BE2C (cell line): ENCODE measurements around the gene TNFRSF8.

Experiments
- DNase-seq: peaks from one replicate; pipeline ENCODE4 v3.0.0-alpha.2; 2020
- H3K27me3 ChIP-seq: fragments of 250-450 bp; sonication (Bioruptor Pico); 2 replicates; pipeline ENCODE4 v1.5.1; 2020; ENCODE audit warnings: mild to moderate bottlenecking
- H3K36me3 ChIP-seq: fragments of 250-450 bp; sonication (Bioruptor Pico); 2 replicates; pipeline ENCODE4 v1.5.1; 2020; ENCODE audit warnings: mild to moderate bottlenecking
- H3K4me1 ChIP-seq: fragments of 250-450 bp; sonication (Bioruptor Pico); 2 replicates; pipeline ENCODE4 v1.5.1; 2020
- H3K4me3 ChIP-seq: 2 replicates; pipeline ENCODE4 v1.5.1; 2011; ENCODE audit warnings: low read depth, low read length
- H3K9me3 ChIP-seq: fragments of 250-450 bp; sonication (Bioruptor Pico); 2 replicates; pipeline ENCODE4 v1.5.1; 2020
- TF ChIP-seq, protein P1 (sequence below): IDR thresholded peaks from 2 replicates; pipeline ENCODE4 v1.5.1; 2012; ENCODE audit warnings: mild to moderate bottlenecking, low read depth, low read length

TNFRSF8 gene

GRCh38 chr1:12075195-12076114 lies 12.4 kb downstream of the TNFRSF8 start:
- no peak for DNase-seq
- no peak overlapping the region for H3K4me3 ChIP-seq
- H3K4me1 ChIP-seq = no peaks in the 10 kb centered on the region

DNA sequence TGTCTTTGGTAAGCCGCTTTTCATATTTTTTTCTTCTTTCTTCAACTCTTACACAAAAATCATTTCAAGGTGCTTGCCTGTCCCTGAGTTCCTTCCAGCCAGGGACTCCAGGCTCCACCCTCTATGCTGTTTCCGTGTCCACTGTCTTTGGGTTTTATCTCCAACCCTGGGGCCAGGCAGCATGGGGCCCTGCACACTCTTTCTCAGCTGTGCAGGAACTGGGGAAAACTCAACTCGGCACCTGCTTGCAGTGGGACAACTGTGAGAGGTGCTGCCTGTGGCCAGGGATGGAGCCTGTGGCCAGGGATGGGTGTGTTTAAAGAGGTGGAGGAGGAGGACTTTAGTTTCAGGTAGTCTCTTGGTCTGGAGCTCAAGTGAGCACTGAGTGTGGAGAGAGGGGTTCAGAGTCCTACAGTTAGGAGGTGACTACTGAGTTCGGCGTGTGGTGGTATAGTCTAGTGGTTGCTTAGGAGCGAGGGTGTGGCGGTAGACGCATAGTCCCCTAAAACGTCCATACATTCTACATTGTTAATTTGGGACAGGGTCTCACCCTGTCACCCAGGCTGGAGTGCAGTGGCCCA lies 13.4 kb downstream of the TNFRSF8 start:
- no peaks in the 10 kb centered on the region for H3K4me1 ChIP-seq
- H3K4me3 ChIP-seq = no peak overlapping the region
- H3K27me3 ChIP-seq = no peaks in the 10 kb centered on the region
- H3K36me3 ChIP-seq = no peaks in the 10 kb centered on the region
- DNase-seq = no peak
- TF ChIP-seq, protein P1, sequence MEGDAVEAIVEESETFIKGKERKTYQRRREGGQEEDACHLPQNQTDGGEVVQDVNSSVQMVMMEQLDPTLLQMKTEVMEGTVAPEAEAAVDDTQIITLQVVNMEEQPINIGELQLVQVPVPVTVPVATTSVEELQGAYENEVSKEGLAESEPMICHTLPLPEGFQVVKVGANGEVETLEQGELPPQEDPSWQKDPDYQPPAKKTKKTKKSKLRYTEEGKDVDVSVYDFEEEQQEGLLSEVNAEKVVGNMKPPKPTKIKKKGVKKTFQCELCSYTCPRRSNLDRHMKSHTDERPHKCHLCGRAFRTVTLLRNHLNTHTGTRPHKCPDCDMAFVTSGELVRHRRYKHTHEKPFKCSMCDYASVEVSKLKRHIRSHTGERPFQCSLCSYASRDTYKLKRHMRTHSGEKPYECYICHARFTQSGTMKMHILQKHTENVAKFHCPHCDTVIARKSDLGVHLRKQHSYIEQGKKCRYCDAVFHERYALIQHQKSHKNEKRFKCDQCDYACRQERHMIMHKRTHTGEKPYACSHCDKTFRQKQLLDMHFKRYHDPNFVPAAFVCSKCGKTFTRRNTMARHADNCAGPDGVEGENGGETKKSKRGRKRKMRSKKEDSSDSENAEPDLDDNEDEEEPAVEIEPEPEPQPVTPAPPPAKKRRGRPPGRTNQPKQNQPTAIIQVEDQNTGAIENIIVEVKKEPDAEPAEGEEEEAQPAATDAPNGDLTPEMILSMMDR = no peak
- no peaks in the 10 kb centered on the region for H3K9me3 ChIP-seq

More at GRCh38 chr1:12075195-12076114, 12.4 kb downstream of the TNFRSF8 start:
- TF ChIP-seq, protein P1 = no peak
- Histone ChIP-seq H3K36me3 (no peaks in the 10 kb centered on the region), H3K9me3 (no peaks in the 10 kb centered on the region), H3K27me3 (no peaks in the 10 kb centered on the region)

DNA sequence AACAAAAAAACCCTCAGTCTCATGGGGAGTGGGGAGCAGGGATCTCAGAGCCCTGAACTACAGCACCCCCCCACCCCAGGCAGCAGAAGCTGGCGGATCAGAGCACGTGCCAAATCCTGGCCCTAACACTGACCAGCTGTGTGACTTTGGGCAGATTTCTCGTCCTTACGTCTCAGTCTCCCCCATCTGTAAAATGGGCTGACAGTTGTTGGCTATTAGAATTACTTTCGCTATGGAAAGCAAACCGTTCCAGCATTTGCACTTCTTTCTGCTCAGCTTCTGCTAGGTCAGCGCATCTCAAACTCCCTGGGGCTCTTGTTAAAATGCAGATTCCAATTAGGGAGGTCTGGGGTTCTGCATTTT lies 15.5 kb downstream of the TNFRSF8 start:
- TF ChIP-seq, protein P1 = no peak
- Histone ChIP-seq H3K9me3 (no peaks in the 10 kb centered on the region), H3K4me1 (no peaks in the 10 kb centered on the region), H3K36me3 (no peaks in the 10 kb centered on the region), H3K4me3 (no peak overlapping the region), H3K27me3 (no peaks in the 10 kb centered on the region)
- DNase-seq = no peak

- H3K9me3 ChIP-seq = no peaks in the 10 kb centered on the region
- H3K36me3 ChIP-seq = no peaks in the 10 kb centered on the region
- DNase-seq = peak; percentile 32
- H3K4me3 ChIP-seq = no peak overlapping the region
- TF ChIP-seq, protein P1 = peak; percentile 55
- no peaks in the 10 kb centered on the region for H3K27me3 ChIP-seq
- H3K4me1 ChIP-seq = no peaks in the 10 kb centered on the region
Observed at GRCh38 chr1:12078938-12079861, 16.1 kb downstream of the TNFRSF8 start.

DNA sequence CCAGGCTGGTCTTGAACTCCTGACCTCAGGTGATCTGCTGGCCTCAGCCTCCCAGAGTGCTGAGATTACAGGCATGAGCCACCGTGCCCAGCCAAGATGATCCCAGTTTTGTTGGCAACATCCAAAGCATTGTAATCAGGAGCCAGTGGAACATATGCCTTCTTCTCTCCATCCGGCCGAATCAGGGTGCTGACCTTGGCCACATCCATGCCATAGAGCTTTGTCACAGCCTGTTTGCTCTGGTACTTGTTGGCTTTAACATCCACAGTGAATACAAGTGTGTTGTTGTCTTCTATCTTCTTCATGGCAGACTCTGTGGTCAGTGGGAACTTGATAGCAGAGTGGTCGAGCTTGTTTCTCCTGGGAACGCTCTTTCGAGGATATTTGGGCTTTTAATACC lies 17.1 kb downstream of the TNFRSF8 start:
- TF ChIP-seq, protein P1 = no peak
- Histone ChIP-seq H3K27me3 (no peaks in the 10 kb centered on the region), H3K9me3 (no peaks in the 10 kb centered on the region), H3K36me3 (no peaks in the 10 kb centered on the region), H3K4me3 (no peak overlapping the region), H3K4me1 (no peaks in the 10 kb centered on the region)
- no peak for DNase-seq
